RWPE1 (cell line): ENCODE results near the gene ZFP42.

Source experiments
- CTCF ChIA-PET: fragments of 350-600 bp; sonication (Branson Sonifier 250); formaldehyde crosslinking; extraction: SDS; loops from one replicate; lab custom pipeline; 2021; lab: Yijun Ruan, JAX
- POLR2A ChIA-PET: fragments of 400-600 bp; formaldehyde crosslinking; extraction: SDS; loops from one replicate; lab custom pipeline; 2020; ENCODE audit warnings: antibody characterized with exemption; ENCODE audit not compliant: low non-redundant PET; lab: Yijun Ruan, JAX
- DNase-seq: peaks from one replicate; pipeline ENCODE4 v3.0.0; 2012; ENCODE audit warnings: low spot score
- H3K27ac ChIP-seq: fragments of 450-650 bp; 2 replicates; pipeline ENCODE4 v1.5.1; 2017
- TF ChIP-seq, protein P1 (sequence below): fragments of 450-650 bp; conservative IDR thresholded peaks from 2 replicates; pipeline ENCODE4 v1.5.1; 2017; ENCODE audit warnings: low read depth, mild to moderate bottlenecking

Gene ZFP42

DNA sequence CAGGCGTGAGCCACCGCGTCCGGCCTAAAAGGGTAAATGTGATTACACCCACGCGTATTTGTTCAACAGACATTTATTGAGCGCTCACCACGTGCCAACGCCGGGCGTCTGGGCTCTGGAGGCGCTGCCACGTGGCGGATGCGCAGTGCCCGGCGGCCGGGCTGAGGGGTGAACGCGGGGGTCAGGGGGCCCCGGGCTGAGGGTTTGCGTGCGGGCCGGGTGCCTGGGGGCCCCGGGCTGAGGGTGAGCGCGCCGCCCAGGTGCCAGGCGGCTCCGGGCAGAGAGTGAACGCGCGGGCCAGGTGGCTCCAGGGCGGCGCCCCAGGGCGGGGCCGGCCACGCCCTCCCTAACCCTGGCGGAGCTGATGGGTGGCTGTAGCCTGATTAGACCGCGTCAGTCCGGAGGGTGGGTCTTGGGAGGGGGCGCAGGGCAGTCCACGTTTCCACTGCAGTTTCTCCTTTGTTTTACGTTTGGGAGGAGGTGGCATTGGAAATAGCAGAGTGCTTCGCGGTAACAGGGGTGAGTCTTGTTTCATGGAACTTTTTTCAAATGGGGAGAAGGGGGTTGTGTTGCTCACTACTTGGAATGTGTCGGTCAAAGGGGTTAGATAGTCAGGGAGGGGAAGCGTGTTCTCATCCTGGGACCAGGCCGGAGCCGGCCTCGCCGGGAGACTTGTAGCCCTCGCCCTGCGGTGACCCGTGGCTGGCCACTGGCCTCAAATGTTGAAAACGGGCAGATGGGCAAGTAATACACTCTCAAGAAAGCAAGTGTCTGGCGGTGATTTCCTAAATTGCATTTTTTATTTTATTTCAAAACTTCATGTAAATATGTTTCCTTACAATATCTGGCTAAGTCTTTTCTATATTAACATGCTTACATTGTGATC, at the start of gene ZFP42:
Gene ZFP42, plus strand, starts transcription at position 450 of the 886 bp plus-strand sequence. CDS start 7,037 bp downstream, outside the sequence.
- CTCF ChIA-PET, result no interaction called here
- H3K27ac ChIP-seq, result no peak within 1 kb of the TSS
- DNase-seq, result no peak
- TF ChIP-seq, protein P1, sequence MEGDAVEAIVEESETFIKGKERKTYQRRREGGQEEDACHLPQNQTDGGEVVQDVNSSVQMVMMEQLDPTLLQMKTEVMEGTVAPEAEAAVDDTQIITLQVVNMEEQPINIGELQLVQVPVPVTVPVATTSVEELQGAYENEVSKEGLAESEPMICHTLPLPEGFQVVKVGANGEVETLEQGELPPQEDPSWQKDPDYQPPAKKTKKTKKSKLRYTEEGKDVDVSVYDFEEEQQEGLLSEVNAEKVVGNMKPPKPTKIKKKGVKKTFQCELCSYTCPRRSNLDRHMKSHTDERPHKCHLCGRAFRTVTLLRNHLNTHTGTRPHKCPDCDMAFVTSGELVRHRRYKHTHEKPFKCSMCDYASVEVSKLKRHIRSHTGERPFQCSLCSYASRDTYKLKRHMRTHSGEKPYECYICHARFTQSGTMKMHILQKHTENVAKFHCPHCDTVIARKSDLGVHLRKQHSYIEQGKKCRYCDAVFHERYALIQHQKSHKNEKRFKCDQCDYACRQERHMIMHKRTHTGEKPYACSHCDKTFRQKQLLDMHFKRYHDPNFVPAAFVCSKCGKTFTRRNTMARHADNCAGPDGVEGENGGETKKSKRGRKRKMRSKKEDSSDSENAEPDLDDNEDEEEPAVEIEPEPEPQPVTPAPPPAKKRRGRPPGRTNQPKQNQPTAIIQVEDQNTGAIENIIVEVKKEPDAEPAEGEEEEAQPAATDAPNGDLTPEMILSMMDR, result no peak
- POLR2A ChIA-PET, result no interaction called here

DNA sequence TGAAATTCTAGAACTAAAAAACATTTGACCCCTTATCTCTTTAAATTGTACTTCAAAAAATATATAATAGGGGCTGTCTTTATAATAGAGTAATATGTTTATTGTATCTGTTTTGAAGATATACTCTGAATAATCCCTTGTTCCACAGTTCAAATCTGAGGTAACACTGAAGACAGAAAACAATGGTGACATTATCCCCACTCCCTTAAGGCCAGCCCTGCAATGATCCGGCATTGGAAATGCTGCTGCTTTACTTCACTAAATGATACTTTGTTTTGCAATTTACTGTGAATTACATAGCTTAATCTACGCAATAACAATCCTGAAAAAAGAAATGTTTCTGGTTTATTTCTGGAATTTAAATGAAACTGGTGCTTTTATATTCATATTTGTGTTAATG, 34.4 kb upstream of the ZFP42 start:
- CTCF ChIA-PET, result interaction anchor here (0.6 kb wide), 1 partner anchor 603 kb away, joined by 3 read pairs; no protein-coding TSS in a partner anchor
- TF ChIP-seq, protein P1, result no peak
- H3K27ac ChIP-seq, result no peak overlapping the region
- POLR2A ChIA-PET, result no interaction called here
- DNase-seq, result no peak

DNA sequence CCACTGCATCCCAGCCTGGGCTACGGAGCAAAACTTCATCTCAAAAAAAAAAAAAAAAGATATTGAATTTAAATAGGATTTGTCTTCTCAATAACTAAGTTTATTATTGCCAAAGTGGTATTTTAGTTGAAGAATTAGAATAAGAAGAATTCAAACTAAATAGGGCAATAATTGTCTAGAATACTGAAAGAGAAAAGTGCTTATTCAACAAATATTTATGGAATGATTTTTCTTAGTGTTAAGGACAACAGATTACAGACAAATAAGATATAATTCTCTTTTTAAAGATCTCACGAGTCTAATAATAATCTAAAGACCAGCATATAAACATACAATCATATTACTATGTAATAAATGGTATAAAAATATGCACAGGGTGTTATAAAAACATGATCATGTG, 33.6 kb upstream of the ZFP42 start:
- no peak for DNase-seq
- CTCF ChIA-PET, result no interaction called here
- H3K27ac ChIP-seq, result no peak overlapping the region
- POLR2A ChIA-PET, result no interaction called here
- TF ChIP-seq, protein P1, result no peak

DNA sequence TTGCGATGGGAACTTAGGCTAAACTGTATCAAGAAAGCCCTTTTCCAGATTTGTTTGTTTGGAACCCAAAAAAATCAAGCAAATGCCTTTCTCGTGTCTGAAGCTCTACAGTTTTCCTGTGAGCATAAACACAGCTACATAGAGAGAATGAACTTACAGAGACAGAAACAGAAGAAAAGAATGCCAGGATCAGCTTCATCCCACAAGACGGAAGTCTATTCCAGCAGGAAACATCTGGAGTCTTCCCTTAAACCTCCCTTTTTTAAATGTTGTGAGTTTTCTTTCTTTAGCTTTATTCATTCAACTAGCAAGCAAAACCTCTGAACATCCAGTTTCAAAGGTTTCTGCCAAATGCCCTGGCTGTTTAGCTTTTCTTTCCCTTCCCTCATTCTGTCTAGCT, 32.6 kb upstream of the ZFP42 start:
- ChIA-PET POLR2A (no interaction called here), CTCF (interaction anchor here (0.6 to 0.7 kb wide), 2 partner anchors 407 to 1009 kb away, joined by 3 to 4 read pairs; no protein-coding TSS in a partner anchor)
- TF ChIP-seq, protein P1, result no peak
- no peak for DNase-seq
- H3K27ac ChIP-seq, result no peak overlapping the region

DNA sequence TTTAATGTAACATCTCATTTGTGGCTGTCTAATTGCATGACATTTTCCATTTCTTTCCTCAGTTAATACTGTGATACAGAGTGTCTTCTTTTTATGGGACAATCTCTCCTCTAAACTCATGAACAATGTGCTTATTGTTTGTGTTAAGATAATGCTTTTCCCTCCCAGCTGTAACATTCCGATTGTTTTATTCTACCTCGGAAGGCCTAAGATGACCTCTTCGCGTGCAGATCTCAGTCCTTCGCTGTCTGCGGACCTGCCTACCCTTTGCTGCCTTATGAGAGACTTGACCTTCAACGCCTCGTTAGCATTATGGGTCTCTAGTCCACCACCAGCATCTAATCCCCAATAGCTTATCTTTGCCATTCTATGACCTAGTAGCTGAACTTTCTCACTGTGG, 29.8 kb upstream of the ZFP42 start:
- TF ChIP-seq, protein P1, result no peak
- DNase-seq, result no peak
- POLR2A ChIA-PET, result no interaction called here
- CTCF ChIA-PET, result no interaction called here
- H3K27ac ChIP-seq, result no peak overlapping the region

DNA sequence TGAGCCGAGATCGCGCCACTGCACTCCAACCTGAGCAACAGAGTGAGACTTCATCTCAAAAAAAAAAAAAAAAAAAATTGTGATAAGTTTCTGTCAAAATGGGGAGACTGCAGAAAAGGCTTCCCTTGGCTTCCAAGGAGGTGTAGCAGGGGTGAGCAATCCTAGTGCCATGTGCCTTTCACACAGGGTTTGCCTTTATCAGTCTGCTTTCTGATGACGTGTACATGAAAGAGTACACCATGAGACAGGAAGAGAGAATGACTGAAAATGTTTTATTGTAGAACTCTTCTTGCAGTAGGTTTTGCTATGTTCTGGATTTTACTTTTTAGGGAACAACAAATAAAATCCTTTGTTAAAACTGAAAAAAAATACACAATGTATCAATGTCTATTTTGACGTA, 23.4 kb upstream of the ZFP42 start:
- ChIA-PET POLR2A (no interaction called here), CTCF (no interaction called here)
- DNase-seq, result no peak
- H3K27ac ChIP-seq, result no peak overlapping the region
- TF ChIP-seq, protein P1, result no peak
